HepG2 (cell line): ENCODE measurements around the gene TAS2R5. TPM values are rescaled to one million over a fixed set of nuclear protein-coding genes. Genes with fewer than 3 reads are reported as not detected.

Experiments used
- ATAC-seq: fragments of 200-7000 bp; cut with Tn5 transposase; 3 replicates; pipeline ENCODE4 v1.9.1; 2020; ENCODE audit warnings: mild to moderate bottlenecking, moderate library complexity
- BruUV-seq: library from RNA; stranded (reverse); fragments of 400-500 nt; replicated peaks from 2 replicates; lab custom pipeline; 2021; lab: Mats Ljungman, UMichigan
- CTCF ChIA-PET: fragments of 300-600 bp; formaldehyde crosslinking; extraction: SDS; loops from one replicate; lab custom pipeline; 2021; ENCODE audit warnings: low total read pairs, inconsistent platforms, low intra/inter-chr PET ratio; lab: Yijun Ruan, JAX
- POLR2A ChIA-PET: fragments of 350-600 bp; sonication (Branson Sonifier 250); formaldehyde crosslinking; loops from one replicate; lab custom pipeline; 2020; ENCODE audit warnings: antibody characterized with exemption, inconsistent platforms; lab: Yijun Ruan, JAX
- DNase-seq: peaks from one replicate; pipeline ENCODE4 v3.0.0-alpha.2; 2015; ENCODE audit warnings: low spot score
- FAIRE-seq: peaks from 3 replicates; lab custom pipeline; 2011; peaks lifted over from hg19 to GRCh38; lab: Jason Lieb, UNC
- H2AFZ ChIP-seq: one replicate; pipeline ENCODE4 v1.6.1; 2011; ENCODE audit warnings: low read length, inconsistent platforms
- H3K27ac ChIP-seq: fragments of 300-600 bp; 3 replicates; pipeline ENCODE4 v1.8.0; 2011; ENCODE audit warnings: mixed run types, mild to moderate bottlenecking, mixed read lengths, low read length, inconsistent platforms; ENCODE audit not compliant: insufficient read depth; ENCODE audit errors: extremely low read length
- H3K27me3 ChIP-seq, 2 experiments: fragments of 200-600 bp in 1 of 2; 2 replicates in 1 of 2; 3 replicates in 1 of 2; pipeline versions ENCODE4 v1.6.0 to v1.8.0; 2011; ENCODE audit warnings: low read length in 2 of 2, mild to moderate bottlenecking in 2 of 2, moderate library complexity in 2 of 2, inconsistent platforms in 1 of 2; ENCODE audit not compliant: insufficient read depth in 2 of 2, control insufficient read depth in 1 of 2
- H3K36me3 ChIP-seq, 2 experiments: fragments of 200-600 bp in 1 of 2; replicated peaks in 1 of 2; 2 replicates in 1 of 2; 3 replicates in 1 of 2; pipeline versions ENCODE4 v1.5.1 to v1.8.0; 2011; ENCODE audit warnings: low read length in 2 of 2, inconsistent platforms in 1 of 2; ENCODE audit not compliant: insufficient read depth in 2 of 2, control insufficient read depth in 1 of 2
- H3K4me1 ChIP-seq: 2 replicates; pipeline ENCODE4 v1.5.1; 2012; ENCODE audit warnings: low read length, inconsistent platforms; ENCODE audit not compliant: insufficient read depth
- H3K4me2 ChIP-seq: 2 replicates; pipeline ENCODE4 v1.6.0; 2011; ENCODE audit warnings: low read depth, low read length, inconsistent platforms
- H3K4me3 ChIP-seq, 3 experiments: fragments of 200-600 bp in 1 of 3; sonication (generic), shearing (Covaris generic) in 1 of 3; replicated peaks in 1 of 3; 2 replicates each; pipeline ENCODE4 v1.5.1; 2011 to 2016; ENCODE audit warnings: low read length in 3 of 3, inconsistent platforms in 2 of 3, low read depth in 2 of 3, mild to moderate bottlenecking in 2 of 3, control low read depth in 1 of 3, mixed read lengths in 1 of 3; ENCODE audit not compliant: insufficient read depth in 1 of 3
- H3K79me2 ChIP-seq: one replicate; pipeline ENCODE4 v1.6.1; 2011; ENCODE audit warnings: low read length, inconsistent platforms; ENCODE audit not compliant: insufficient read depth
- H3K9ac ChIP-seq: 2 replicates; pipeline ENCODE4 v1.6.0; 2011; ENCODE audit warnings: mild to moderate bottlenecking, low read depth, low read length, inconsistent platforms; ENCODE audit not compliant: insufficient read depth
- H3K9me3 ChIP-seq: 2 replicates; pipeline ENCODE4 v1.5.1; 2012; ENCODE audit warnings: mild to moderate bottlenecking, low read length
- H4K20me1 ChIP-seq: 2 replicates; pipeline ENCODE4 v1.6.0; 2011; ENCODE audit warnings: inconsistent platforms, mild to moderate bottlenecking, low read length, moderate library complexity; ENCODE audit not compliant: insufficient read depth
- MAFK ChIP-seq, 2 experiments: IDR thresholded peaks in 1 of 2; conservative IDR thresholded peaks in 1 of 2; 2 replicates each; pipeline ENCODE4 v1.6.1; 2011; ENCODE audit warnings: improper control_type of control experiment in 2 of 2, low read length in 2 of 2
- YEATS2 ChIP-seq: sonication (generic); formaldehyde crosslinking; IDR thresholded peaks from 2 replicates; pipeline ENCODE4 v1.4.0; 2020; ENCODE audit warnings: missing genetic modification reagents, borderline replicate concordance
- ZNF660 ChIP-seq: sonication (generic); formaldehyde crosslinking; IDR thresholded peaks from 2 replicates; pipeline ENCODE4 v1.5.1; 2020; ENCODE audit warnings: mild to moderate bottlenecking, low read depth, missing genetic modification reagents, borderline replicate concordance
- WGBS: methylation state at CpG from one replicate; pipeline ENCODE4 v1.1.6; 2017; ENCODE audit warnings: low lambda C conversion rate; 5-methylcytosine and 5-hydroxymethylcytosine counted together
- in situ Hi-C: cut with HindIII; loops from 2 replicates; pipeline ENCODE4 v1.10.0; 2017; ENCODE audit warnings: low pct_unique_long_range_greater_than_20kb; ENCODE audit not compliant: extremely low pct_ligation_motif_present
- intact Hi-C: fragments of 100-400 bp; cut with micrococcal nuclease; formaldehyde crosslinking; loops from one replicate; pipeline ENCODE4 v1.10.0; 2022; ENCODE audit not compliant: unreplicated experiment
- polyA plus RNA-seq, 8 experiments: library from polyadenylated mRNA; depleted of rRNA in 3 of 8; stranded (reverse) in 7 of 8; unstranded in 1 of 8; fragments of >200 nt; fragmentation: Illumina TruSeq in 4 of 8; extraction: Trizol in 4 of 8; gene quantifications; 2 replicates each; pipeline versions ENCODE4 v1.2.1 to v1.2.3, GENCODE V29; 2011 to 2016; ENCODE audit warnings: low read depth in 4 of 8, missing spikeins in 1 of 8, mixed read lengths in 1 of 8; ENCODE audit not compliant: insufficient read depth in 1 of 8
- total RNA-seq, 5 experiments: library from RNA; depleted of rRNA; stranded (reverse); fragments of >200 nt; fragmentation: Illumina TruSeq; extraction: Trizol; gene quantifications; 2 replicates each; pipeline ENCODE4 v1.2.3, GENCODE V29; 2016; ENCODE audit warnings: low read depth in 1 of 5
- TF ChIP-seq, protein P1 (sequence below): sonication (generic); formaldehyde crosslinking; IDR thresholded peaks from 2 replicates; pipeline ENCODE4 v1.4.0; 2020; ENCODE audit warnings: low read depth, mild to moderate bottlenecking, missing genetic modification reagents
- TF ChIP-seq, protein P2 (sequence below): sonication (generic); formaldehyde crosslinking; IDR thresholded peaks from 2 replicates; pipeline ENCODE4 v1.5.0; 2020; ENCODE audit warnings: mild to moderate bottlenecking, missing genetic modification reagents, borderline replicate concordance
- TF ChIP-seq, protein P3 (sequence below): sonication (generic); formaldehyde crosslinking; IDR thresholded peaks from 2 replicates; pipeline ENCODE4 v1.5.1; 2020; ENCODE audit warnings: mild to moderate bottlenecking, missing genetic modification reagents, borderline replicate concordance

Gene TAS2R5
- total and polyA plus RNA-seq, 2 of the 13 experiments (the other 11 are each of a cell fraction or from before 2014, with no cell fraction given): 1.7 to 2.9 TPM

DNA sequence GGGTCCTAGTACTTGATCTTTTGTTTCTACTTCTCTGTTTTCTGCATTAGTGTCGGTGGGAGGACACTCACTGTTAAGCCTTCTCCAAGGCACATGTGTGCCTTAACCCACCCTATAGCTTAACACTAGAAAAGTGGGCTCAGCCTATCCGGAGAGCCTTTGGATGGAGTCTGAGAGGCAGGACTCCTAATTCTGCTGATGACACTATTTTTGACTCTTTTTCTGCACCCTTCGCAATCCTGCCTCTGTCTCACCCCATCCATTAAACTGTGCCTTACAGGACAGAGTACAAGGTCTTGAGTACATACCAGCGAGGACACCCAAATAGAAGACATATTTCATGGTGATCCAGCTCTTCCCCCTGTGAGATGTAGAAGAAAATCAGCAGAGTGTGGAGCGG lies 50.7 kb downstream of the TAS2R5 start:
- H4K20me1 ChIP-seq: no peaks in the 10 kb centered on the region
- in situ Hi-C loops (no loop called here), intact Hi-C loops (no loop called here)
- ChIA-PET POLR2A (no interaction called here), CTCF (no interaction called here)
- ATAC-seq (no peak), FAIRE-seq (no peak), DNase-seq (no peak)
- H3K4me1 ChIP-seq: no peaks in the 10 kb centered on the region
- no peaks in the 10 kb centered on the region for H3K27me3 ChIP-seq
- no peak overlapping the region for H3K4me2 ChIP-seq
- no peaks in the 10 kb centered on the region for H3K9me3 ChIP-seq
- H3K27ac ChIP-seq: no peak overlapping the region
- TF ChIP-seq, protein P1, sequence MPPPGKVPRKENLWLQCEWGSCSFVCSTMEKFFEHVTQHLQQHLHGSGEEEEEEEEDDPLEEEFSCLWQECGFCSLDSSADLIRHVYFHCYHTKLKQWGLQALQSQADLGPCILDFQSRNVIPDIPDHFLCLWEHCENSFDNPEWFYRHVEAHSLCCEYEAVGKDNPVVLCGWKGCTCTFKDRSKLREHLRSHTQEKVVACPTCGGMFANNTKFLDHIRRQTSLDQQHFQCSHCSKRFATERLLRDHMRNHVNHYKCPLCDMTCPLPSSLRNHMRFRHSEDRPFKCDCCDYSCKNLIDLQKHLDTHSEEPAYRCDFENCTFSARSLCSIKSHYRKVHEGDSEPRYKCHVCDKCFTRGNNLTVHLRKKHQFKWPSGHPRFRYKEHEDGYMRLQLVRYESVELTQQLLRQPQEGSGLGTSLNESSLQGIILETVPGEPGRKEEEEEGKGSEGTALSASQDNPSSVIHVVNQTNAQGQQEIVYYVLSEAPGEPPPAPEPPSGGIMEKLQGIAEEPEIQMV: no peak
- TF ChIP-seq, protein P2, sequence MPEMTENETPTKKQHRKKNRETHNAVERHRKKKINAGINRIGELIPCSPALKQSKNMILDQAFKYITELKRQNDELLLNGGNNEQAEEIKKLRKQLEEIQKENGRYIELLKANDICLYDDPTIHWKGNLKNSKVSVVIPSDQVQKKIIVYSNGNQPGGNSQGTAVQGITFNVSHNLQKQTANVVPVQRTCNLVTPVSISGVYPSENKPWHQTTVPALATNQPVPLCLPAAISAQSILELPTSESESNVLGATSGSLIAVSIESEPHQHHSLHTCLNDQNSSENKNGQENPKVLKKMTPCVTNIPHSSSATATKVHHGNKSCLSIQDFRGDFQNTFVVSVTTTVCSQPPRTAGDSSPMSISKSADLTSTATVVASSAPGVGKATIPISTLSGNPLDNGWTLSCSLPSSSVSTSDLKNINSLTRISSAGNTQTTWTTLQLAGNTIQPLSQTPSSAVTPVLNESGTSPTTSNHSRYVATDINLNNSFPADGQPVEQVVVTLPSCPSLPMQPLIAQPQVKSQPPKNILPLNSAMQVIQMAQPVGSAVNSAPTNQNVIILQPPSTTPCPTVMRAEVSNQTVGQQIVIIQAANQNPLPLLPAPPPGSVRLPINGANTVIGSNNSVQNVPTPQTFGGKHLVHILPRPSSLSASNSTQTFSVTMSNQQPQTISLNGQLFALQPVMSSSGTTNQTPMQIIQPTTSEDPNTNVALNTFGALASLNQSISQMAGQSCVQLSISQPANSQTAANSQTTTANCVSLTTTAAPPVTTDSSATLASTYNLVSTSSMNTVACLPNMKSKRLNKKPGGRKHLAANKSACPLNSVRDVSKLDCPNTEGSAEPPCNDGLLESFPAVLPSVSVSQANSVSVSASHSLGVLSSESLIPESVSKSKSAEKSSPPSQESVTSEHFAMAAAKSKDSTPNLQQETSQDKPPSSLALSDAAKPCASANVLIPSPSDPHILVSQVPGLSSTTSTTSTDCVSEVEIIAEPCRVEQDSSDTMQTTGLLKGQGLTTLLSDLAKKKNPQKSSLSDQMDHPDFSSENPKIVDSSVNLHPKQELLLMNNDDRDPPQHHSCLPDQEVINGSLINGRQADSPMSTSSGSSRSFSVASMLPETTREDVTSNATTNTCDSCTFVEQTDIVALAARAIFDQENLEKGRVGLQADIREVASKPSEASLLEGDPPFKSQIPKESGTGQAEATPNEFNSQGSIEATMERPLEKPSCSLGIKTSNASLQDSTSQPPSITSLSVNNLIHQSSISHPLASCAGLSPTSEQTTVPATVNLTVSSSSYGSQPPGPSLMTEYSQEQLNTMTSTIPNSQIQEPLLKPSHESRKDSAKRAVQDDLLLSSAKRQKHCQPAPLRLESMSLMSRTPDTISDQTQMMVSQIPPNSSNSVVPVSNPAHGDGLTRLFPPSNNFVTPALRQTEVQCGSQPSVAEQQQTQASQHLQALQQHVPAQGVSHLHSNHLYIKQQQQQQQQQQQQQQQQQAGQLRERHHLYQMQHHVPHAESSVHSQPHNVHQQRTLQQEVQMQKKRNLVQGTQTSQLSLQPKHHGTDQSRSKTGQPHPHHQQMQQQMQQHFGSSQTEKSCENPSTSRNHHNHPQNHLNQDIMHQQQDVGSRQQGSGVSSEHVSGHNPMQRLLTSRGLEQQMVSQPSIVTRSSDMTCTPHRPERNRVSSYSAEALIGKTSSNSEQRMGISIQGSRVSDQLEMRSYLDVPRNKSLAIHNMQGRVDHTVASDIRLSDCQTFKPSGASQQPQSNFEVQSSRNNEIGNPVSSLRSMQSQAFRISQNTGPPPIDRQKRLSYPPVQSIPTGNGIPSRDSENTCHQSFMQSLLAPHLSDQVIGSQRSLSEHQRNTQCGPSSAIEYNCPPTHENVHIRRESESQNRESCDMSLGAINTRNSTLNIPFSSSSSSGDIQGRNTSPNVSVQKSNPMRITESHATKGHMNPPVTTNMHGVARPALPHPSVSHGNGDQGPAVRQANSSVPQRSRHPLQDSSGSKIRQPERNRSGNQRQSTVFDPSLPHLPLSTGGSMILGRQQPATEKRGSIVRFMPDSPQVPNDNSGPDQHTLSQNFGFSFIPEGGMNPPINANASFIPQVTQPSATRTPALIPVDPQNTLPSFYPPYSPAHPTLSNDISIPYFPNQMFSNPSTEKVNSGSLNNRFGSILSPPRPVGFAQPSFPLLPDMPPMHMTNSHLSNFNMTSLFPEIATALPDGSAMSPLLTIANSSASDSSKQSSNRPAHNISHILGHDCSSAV (CRISPR knock-in tag): no peak
- TF ChIP-seq, protein P3, sequence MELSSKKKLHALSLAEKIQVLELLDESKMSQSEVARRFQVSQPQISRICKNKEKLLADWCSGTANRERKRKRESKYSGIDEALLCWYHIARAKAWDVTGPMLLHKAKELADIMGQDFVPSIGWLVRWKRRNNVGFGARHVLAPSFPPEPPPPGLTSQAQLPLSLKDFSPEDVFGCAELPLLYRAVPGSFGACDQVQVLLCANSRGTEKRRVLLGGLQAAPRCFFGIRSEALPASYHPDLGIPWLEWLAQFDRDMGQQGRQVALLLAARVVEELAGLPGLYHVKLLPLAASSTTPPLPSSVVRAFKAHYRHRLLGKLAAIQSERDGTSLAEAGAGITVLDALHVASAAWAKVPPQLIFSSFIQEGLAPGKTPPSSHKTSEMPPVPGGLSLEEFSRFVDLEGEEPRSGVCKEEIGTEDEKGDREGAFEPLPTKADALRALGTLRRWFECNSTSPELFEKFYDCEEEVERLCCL (CRISPR knock-in tag): no peak
- TF ChIP-seq YEATS2 (CRISPR knock-in tag) (no peak), ZNF660 (CRISPR knock-in tag) (no peak), MAFK (conservative IDR thresholded peaks at IDR 0.05 in 1 of 2, IDR thresholded peaks at IDR 0.05 in 1 of 2; ENCODE audit: low read length in 2 of 2) (peak in 1 of 2 experiments; percentile 55; a peak in 1 of 4 replicates)
- H3K9ac ChIP-seq: no peak overlapping the region
- WGBS: 77% methylated on average over 5 of the region's 5 CpGs
- H3K36me3 ChIP-seq: no peaks in the 10 kb centered on the region
- BruUV-seq: no TSS peak
- H3K4me3 ChIP-seq: no peak overlapping the region
- H2AFZ ChIP-seq: no peak overlapping the region
- no peaks in the 10 kb centered on the region for H3K79me2 ChIP-seq
